ENCODE measurements around the gene LOXL1. TPM values are rescaled to one million over a fixed set of nuclear protein-coding genes. Genes with fewer than 3 reads are reported as not detected.

The LOXL1 gene
- polyA plus RNA-seq, 2 donors = 7.2 to 9.6 TPM

- H3K36me3 ChIP-seq (ENCODE audit: control insufficient read depth in 2 of 2, insufficient read depth in 2 of 2, low read length in 1 of 2) = no peaks in the 10 kb centered on the region
- no peaks in the 10 kb centered on the region for H3K27me3 ChIP-seq (ENCODE audit: control insufficient read depth in 1 of 2, insufficient read depth in 2 of 2, low read length in 2 of 2)
- WGBS, 2 donors = 24 to 38% methylated on average over 10 of the region's 10 CpGs
- H3K4me3 ChIP-seq (ENCODE audit: low read depth in 1 of 2, low read length in 2 of 2) = no peak overlapping the region
- no peaks in the 10 kb centered on the region for H3K9me3 ChIP-seq (ENCODE audit: control insufficient read depth in 2 of 2, insufficient read depth in 1 of 2, low read depth in 1 of 2, low read length in 1 of 2)
- H3K4me1 ChIP-seq (ENCODE audit: control insufficient read depth in 2 of 2, insufficient read depth in 2 of 2, low read length in 1 of 2) = peaks cover 17 to 30% of the 10 kb centered on the region in 2 donors
- H3K27ac ChIP-seq (ENCODE audit: low read depth in 2 of 2, low read length in 1 of 2) = peak overlapping the region; percentile 80 to 90
These were observed 57.0 kb downstream of the LOXL1 start for GRCh38 chr15:73983211-73983727.

- WGBS, 2 donors = 89 to 92% methylated on average over 9 of the region's 9 CpGs
These were observed 57.5 kb downstream of the LOXL1 start for GRCh38 chr15:73983773-73984172.

GRCh38 chr15:73984208-73984979 is 58.1 kb downstream of the LOXL1 start:
- H3K27me3 ChIP-seq (ENCODE audit: control insufficient read depth in 1 of 2, insufficient read depth in 2 of 2, low read length in 2 of 2) = no peaks in the 10 kb centered on the region
- peaks cover 21 to 39% of the 10 kb centered on the region in 2 donors for H3K4me1 ChIP-seq (ENCODE audit: control insufficient read depth in 2 of 2, insufficient read depth in 2 of 2, low read length in 1 of 2)
- H3K27ac ChIP-seq (ENCODE audit: low read depth in 2 of 2, low read length in 1 of 2) = peak overlapping the region in 1 of 2 donors; percentile 80
- WGBS, 2 donors = 81 to 82% methylated on average over 13 of the region's 13 CpGs
- H3K9me3 ChIP-seq (ENCODE audit: control insufficient read depth in 2 of 2, insufficient read depth in 1 of 2, low read depth in 1 of 2, low read length in 1 of 2) = no peaks in the 10 kb centered on the region
- H3K36me3 ChIP-seq (ENCODE audit: control insufficient read depth in 2 of 2, insufficient read depth in 2 of 2, low read length in 1 of 2) = no peaks in the 10 kb centered on the region
- no peak overlapping the region for H3K4me3 ChIP-seq (ENCODE audit: low read depth in 1 of 2, low read length in 2 of 2)

More at GRCh38 chr15:73983773-73984172, 57.5 kb downstream of the LOXL1 start:
- peaks cover 21 to 35% of the 10 kb centered on the region in 2 donors for H3K4me1 ChIP-seq (ENCODE audit: control insufficient read depth in 2 of 2, insufficient read depth in 2 of 2, low read length in 1 of 2)
- H3K9me3 ChIP-seq (ENCODE audit: control insufficient read depth in 2 of 2, insufficient read depth in 1 of 2, low read depth in 1 of 2, low read length in 1 of 2) = no peaks in the 10 kb centered on the region
- H3K27ac ChIP-seq (ENCODE audit: low read depth in 2 of 2, low read length in 1 of 2) = peak overlapping the region; percentile 80 to 90
- no peaks in the 10 kb centered on the region for H3K27me3 ChIP-seq (ENCODE audit: control insufficient read depth in 1 of 2, insufficient read depth in 2 of 2, low read length in 2 of 2)
- no peaks in the 10 kb centered on the region for H3K36me3 ChIP-seq (ENCODE audit: control insufficient read depth in 2 of 2, insufficient read depth in 2 of 2, low read length in 1 of 2)
- H3K4me3 ChIP-seq (ENCODE audit: low read depth in 1 of 2, low read length in 2 of 2) = no peak overlapping the region

- Histone ChIP-seq H3K4me1 (ENCODE audit: control insufficient read depth in 2 of 2, insufficient read depth in 2 of 2, low read length in 1 of 2) (peaks cover 21 to 41% of the 10 kb centered on the region in 2 donors), H3K9me3 (ENCODE audit: control insufficient read depth in 2 of 2, insufficient read depth in 1 of 2, low read depth in 1 of 2, low read length in 1 of 2) (no peaks in the 10 kb centered on the region), H3K4me3 (ENCODE audit: low read depth in 1 of 2, low read length in 2 of 2) (no peak overlapping the region), H3K27me3 (ENCODE audit: control insufficient read depth in 1 of 2, insufficient read depth in 2 of 2, low read length in 2 of 2) (no peaks in the 10 kb centered on the region), H3K27ac (ENCODE audit: low read depth in 2 of 2, low read length in 1 of 2) (no peak overlapping the region), H3K36me3 (ENCODE audit: control insufficient read depth in 2 of 2, insufficient read depth in 2 of 2, low read length in 1 of 2) (no peaks in the 10 kb centered on the region)
- WGBS, 2 donors = 74 to 80% methylated on average over 13 of the region's 13 CpGs
These were observed 59.0 kb downstream of the LOXL1 start for GRCh38 chr15:73985101-73985873.

GRCh38 chr15:73986055-73986775 is 60.0 kb downstream of the LOXL1 start:
- H3K36me3 ChIP-seq (ENCODE audit: control insufficient read depth in 2 of 2, insufficient read depth in 2 of 2, low read length in 1 of 2) = no peaks in the 10 kb centered on the region
- no peak overlapping the region for H3K4me3 ChIP-seq (ENCODE audit: low read depth in 1 of 2, low read length in 2 of 2)
- no peaks in the 10 kb centered on the region for H3K27me3 ChIP-seq (ENCODE audit: control insufficient read depth in 1 of 2, insufficient read depth in 2 of 2, low read length in 2 of 2)
- peaks cover 21 to 46% of the 10 kb centered on the region in 2 donors for H3K4me1 ChIP-seq (ENCODE audit: control insufficient read depth in 2 of 2, insufficient read depth in 2 of 2, low read length in 1 of 2)
- WGBS, 2 donors = 52 to 53% methylated on average over 7 of the region's 7 CpGs
- H3K27ac ChIP-seq (ENCODE audit: low read depth in 2 of 2, low read length in 1 of 2) = no peak overlapping the region
- H3K9me3 ChIP-seq (ENCODE audit: control insufficient read depth in 2 of 2, insufficient read depth in 1 of 2, low read depth in 1 of 2, low read length in 1 of 2) = no peaks in the 10 kb centered on the region

- H3K9me3 ChIP-seq (ENCODE audit: control insufficient read depth in 2 of 2, insufficient read depth in 1 of 2, low read depth in 1 of 2, low read length in 1 of 2) = no peaks in the 10 kb centered on the region
- WGBS, 2 donors = 94 to 100% methylated on average over 1 of the region's 1 CpG
- no peak overlapping the region for H3K27ac ChIP-seq (ENCODE audit: low read depth in 2 of 2, low read length in 1 of 2)
- no peaks in the 10 kb centered on the region for H3K36me3 ChIP-seq (ENCODE audit: control insufficient read depth in 2 of 2, insufficient read depth in 2 of 2, low read length in 1 of 2)
- no peaks in the 10 kb centered on the region for H3K27me3 ChIP-seq (ENCODE audit: control insufficient read depth in 1 of 2, insufficient read depth in 2 of 2, low read length in 2 of 2)
- H3K4me3 ChIP-seq (ENCODE audit: low read depth in 1 of 2, low read length in 2 of 2) = no peak overlapping the region
- H3K4me1 ChIP-seq (ENCODE audit: control insufficient read depth in 2 of 2, insufficient read depth in 2 of 2, low read length in 1 of 2) = peaks cover 21 to 45% of the 10 kb centered on the region in 2 donors
These were observed 60.5 kb downstream of the LOXL1 start for GRCh38 chr15:73986776-73987056.

GRCh38 chr15:73987250-73987649 is 61.0 kb downstream of the LOXL1 start:
- 82% methylated on average over 4 of the region's 4 CpGs for WGBS, 2 donors
- no peaks in the 10 kb centered on the region for H3K27me3 ChIP-seq (ENCODE audit: control insufficient read depth in 1 of 2, insufficient read depth in 2 of 2, low read length in 2 of 2)
- peak overlapping the region in 1 of 2 donors; percentile 57 for H3K27ac ChIP-seq (ENCODE audit: low read depth in 2 of 2, low read length in 1 of 2)

GRCh38 chr15:73987681-73988444 is 61.6 kb downstream of the LOXL1 start:
- no peaks in the 10 kb centered on the region for H3K36me3 ChIP-seq (ENCODE audit: control insufficient read depth in 2 of 2, insufficient read depth in 2 of 2, low read length in 1 of 2)
- H3K27me3 ChIP-seq (ENCODE audit: control insufficient read depth in 1 of 2, insufficient read depth in 2 of 2, low read length in 2 of 2) = no peaks in the 10 kb centered on the region
- peak overlapping the region; percentile 29 to 81 for H3K27ac ChIP-seq (ENCODE audit: low read depth in 2 of 2, low read length in 1 of 2)
- no peak overlapping the region for H3K4me3 ChIP-seq (ENCODE audit: low read depth in 1 of 2, low read length in 2 of 2)
- 36 to 51% methylated on average over 9 of the region's 9 CpGs for WGBS, 2 donors
- no peaks in the 10 kb centered on the region for H3K9me3 ChIP-seq (ENCODE audit: control insufficient read depth in 2 of 2, insufficient read depth in 1 of 2, low read depth in 1 of 2, low read length in 1 of 2)
- H3K4me1 ChIP-seq (ENCODE audit: control insufficient read depth in 2 of 2, insufficient read depth in 2 of 2, low read length in 1 of 2) = peaks cover 15 to 38% of the 10 kb centered on the region in 2 donors

More at GRCh38 chr15:73987250-73987649, 61.0 kb downstream of the LOXL1 start:
- Histone ChIP-seq H3K36me3 (ENCODE audit: control insufficient read depth in 2 of 2, insufficient read depth in 2 of 2, low read length in 1 of 2) (no peaks in the 10 kb centered on the region), H3K4me3 (ENCODE audit: low read depth in 1 of 2, low read length in 2 of 2) (no peak overlapping the region), H3K9me3 (ENCODE audit: control insufficient read depth in 2 of 2, insufficient read depth in 1 of 2, low read depth in 1 of 2, low read length in 1 of 2) (no peaks in the 10 kb centered on the region), H3K4me1 (ENCODE audit: control insufficient read depth in 2 of 2, insufficient read depth in 2 of 2, low read length in 1 of 2) (peaks cover 21 to 41% of the 10 kb centered on the region in 2 donors)

Measured in esophagus (tissue), 2 donors.